IPS-11a (cell line): ENCODE results near the gene JADE2.
"Not testable (repeated sequence)": the region's sequence is repeated elsewhere in the genome, so short reads cannot be mapped to it uniquely, and the experiment has no call there.

Source experiments
- H3K4me3 ChIP-seq: one replicate; pipeline ENCODE4 v1.5.1; 2013; ENCODE audit warnings: low read depth, low read length, control low read depth

JADE2 gene

GRCh38 chr5:134507452-134507851, 18.0 kb upstream of the JADE2 start:
- H3K4me3 ChIP-seq: no peak overlapping the region

GRCh38 chr5:134508521-134509195, 16.8 kb upstream of the JADE2 start:
- H3K4me3 ChIP-seq: no peak overlapping the region

- H3K4me3 ChIP-seq: no peak overlapping the region
Measured at GRCh38 chr5:134509308-134510040, 16.0 kb upstream of the JADE2 start.

- H3K4me3 ChIP-seq: no peak overlapping the region
Measured at GRCh38 chr5:134510970-134511795, 14.3 kb upstream of the JADE2 start.

- no peak overlapping the region for H3K4me3 ChIP-seq
Measured at GRCh38 chr5:134511796-134512660, 13.4 kb upstream of the JADE2 start.

GRCh38 chr5:134512661-134512999, 12.8 kb upstream of the JADE2 start:
- no peak overlapping the region for H3K4me3 ChIP-seq

GRCh38 chr5:134515801-134516200, 9.7 kb upstream of the JADE2 start:
- no peak overlapping the region for H3K4me3 ChIP-seq

GRCh38 chr5:134516984-134517383, 8.5 kb upstream of the JADE2 start:
- not testable (repeated sequence) for H3K4me3 ChIP-seq

GRCh38 chr5:134517553-134517952, 7.9 kb upstream of the JADE2 start:
- H3K4me3 ChIP-seq: no peak overlapping the region

- no peak overlapping the region for H3K4me3 ChIP-seq
Measured at GRCh38 chr5:134519989-134520388, 5.5 kb upstream of the JADE2 start.

GRCh38 chr5:134521841-134522240, 3.6 kb upstream of the JADE2 start:
- H3K4me3 ChIP-seq: no peak overlapping the region

GRCh38 chr5:134523543-134524271, 1.8 kb upstream of the JADE2 start:
- H3K4me3 ChIP-seq: peak overlapping the region; percentile 62

- peak overlapping the region; percentile 62 for H3K4me3 ChIP-seq
Measured at GRCh38 chr5:134524272-134524825, 1.1 kb upstream of the JADE2 start.

- H3K4me3 ChIP-seq: peak overlapping the region; percentile 92
Measured at GRCh38 chr5:134525683-134526482, 413 bp downstream of the JADE2 start.

- peak overlapping the region; percentile 92 for H3K4me3 ChIP-seq
Measured at GRCh38 chr5:134526483-134527155, 1.1 kb downstream of the JADE2 start.

- peak overlapping the region; percentile 92 for H3K4me3 ChIP-seq
Measured at GRCh38 chr5:134527156-134527960, 1.9 kb downstream of the JADE2 start.

- H3K4me3 ChIP-seq: peak overlapping the region; percentile 58
Measured at GRCh38 chr5:134527961-134528424, 2.5 kb downstream of the JADE2 start.

- H3K4me3 ChIP-seq: peak overlapping the region; percentile 58
Measured at GRCh38 chr5:134528556-134528955, 3.1 kb downstream of the JADE2 start.
